Loucy (cell line): ENCODE measurements around the gene PRKCZ.

Experiments used
- H2AFZ ChIP-seq: fragments of 200-600 bp; sonication (generic); 2 replicates; pipeline ENCODE4 v1.6.0; 2016; ENCODE audit warnings: antibody characterized with exemption, mild to moderate bottlenecking, low read length, moderate library complexity
- H3F3A ChIP-seq: fragments of 200-600 bp; 2 replicates; pipeline ENCODE4 v1.6.0; 2016; ENCODE audit warnings: antibody characterized with exemption, low read depth, mild to moderate bottlenecking
- H3K27me3 ChIP-seq: fragments of 200-600 bp; sonication (generic); 2 replicates; pipeline ENCODE4 v1.6.1; 2014; ENCODE audit warnings: low read length, mild to moderate bottlenecking; ENCODE audit not compliant: insufficient read depth, poor library complexity, severe bottlenecking
- H3K36me3 ChIP-seq: fragments of 200-600 bp; sonication (generic); 2 replicates; pipeline ENCODE4 v1.6.1; 2016; ENCODE audit warnings: low read length; ENCODE audit not compliant: insufficient read depth
- H3K4me1 ChIP-seq: fragments of 200-600 bp; sonication (generic); 2 replicates; pipeline ENCODE4 v1.5.1; 2014; ENCODE audit warnings: low read length, mild to moderate bottlenecking; ENCODE audit not compliant: insufficient read depth, poor library complexity, severe bottlenecking
- H3K4me2 ChIP-seq: fragments of 200-600 bp; sonication (generic); 2 replicates; pipeline ENCODE4 v1.6.0; 2014; ENCODE audit warnings: antibody characterized with exemption, low read length, low read depth, mild to moderate bottlenecking; ENCODE audit not compliant: poor library complexity, severe bottlenecking
- H3K4me3 ChIP-seq: fragments of 200-600 bp; sonication (generic); 2 replicates; pipeline ENCODE4 v1.5.1; 2014; ENCODE audit warnings: low read length, mild to moderate bottlenecking, mixed read lengths; ENCODE audit not compliant: poor library complexity, severe bottlenecking
- H3K79me2 ChIP-seq: fragments of 200-600 bp; sonication (generic); 2 replicates; pipeline ENCODE4 v1.6.1; 2014; ENCODE audit warnings: low read length; ENCODE audit not compliant: insufficient read depth
- H3K9ac ChIP-seq: fragments of 200-600 bp; sonication (generic); 2 replicates; pipeline ENCODE4 v1.6.0; 2014; ENCODE audit warnings: mild to moderate bottlenecking, low read depth, low read length, moderate library complexity; ENCODE audit not compliant: poor library complexity, severe bottlenecking
- H3K9me2 ChIP-seq: fragments of 200-600 bp; sonication (generic); replicated peaks from 2 replicates; pipeline ENCODE4 v1.6.1; 2016; ENCODE audit warnings: low read depth, low read length, mixed read lengths
- H3K9me3 ChIP-seq: fragments of 200-600 bp; sonication (generic); 2 replicates; pipeline ENCODE4 v1.6.1; 2014; ENCODE audit warnings: mild to moderate bottlenecking, antibody characterized with exemption, low read length, low read depth; ENCODE audit not compliant: insufficient read depth
- H4K20me1 ChIP-seq: fragments of 200-600 bp; sonication (generic); 2 replicates; pipeline ENCODE4 v1.6.0; 2014; ENCODE audit warnings: antibody characterized with exemption, low read length, mild to moderate bottlenecking; ENCODE audit not compliant: insufficient read depth, poor library complexity, severe bottlenecking
- EZH2phosphoT487 ChIP-seq: fragments of 200-600 bp; IDR thresholded peaks from 2 replicates; pipeline ENCODE4 v1.6.1; 2018; ENCODE audit warnings: antibody characterized with exemption, mild to moderate bottlenecking, moderate library complexity, borderline replicate concordance
- TF ChIP-seq, protein P1 (sequence below): fragments of 200-600 bp; sonication (generic); conservative IDR thresholded peaks from 2 replicates; pipeline ENCODE4 v1.5.1; 2014; ENCODE audit warnings: mild to moderate bottlenecking, antibody characterized with exemption, low read length

The PRKCZ gene

GRCh38 chr1:2127187-2128145 is 77.3 kb downstream of the PRKCZ start:
- H3K4me1 ChIP-seq: no peaks in the 10 kb centered on the region
- peak overlapping the region; percentile 77; the same call in 1 of the 2 replicates for H2AFZ ChIP-seq
- no peaks in the 10 kb centered on the region for H3K36me3 ChIP-seq
- peak overlapping the region; percentile 39 for H3K4me3 ChIP-seq
- H3K4me2 ChIP-seq: peak overlapping the region; percentile 42
- H3K9me2 ChIP-seq: no peaks in the 10 kb centered on the region
- no peaks in the 10 kb centered on the region for H3K9me3 ChIP-seq
- H3K9ac ChIP-seq: no peak overlapping the region
- H4K20me1 ChIP-seq: no peaks in the 10 kb centered on the region
- no peaks in the 10 kb centered on the region for H3K27me3 ChIP-seq
- TF ChIP-seq, protein P1, sequence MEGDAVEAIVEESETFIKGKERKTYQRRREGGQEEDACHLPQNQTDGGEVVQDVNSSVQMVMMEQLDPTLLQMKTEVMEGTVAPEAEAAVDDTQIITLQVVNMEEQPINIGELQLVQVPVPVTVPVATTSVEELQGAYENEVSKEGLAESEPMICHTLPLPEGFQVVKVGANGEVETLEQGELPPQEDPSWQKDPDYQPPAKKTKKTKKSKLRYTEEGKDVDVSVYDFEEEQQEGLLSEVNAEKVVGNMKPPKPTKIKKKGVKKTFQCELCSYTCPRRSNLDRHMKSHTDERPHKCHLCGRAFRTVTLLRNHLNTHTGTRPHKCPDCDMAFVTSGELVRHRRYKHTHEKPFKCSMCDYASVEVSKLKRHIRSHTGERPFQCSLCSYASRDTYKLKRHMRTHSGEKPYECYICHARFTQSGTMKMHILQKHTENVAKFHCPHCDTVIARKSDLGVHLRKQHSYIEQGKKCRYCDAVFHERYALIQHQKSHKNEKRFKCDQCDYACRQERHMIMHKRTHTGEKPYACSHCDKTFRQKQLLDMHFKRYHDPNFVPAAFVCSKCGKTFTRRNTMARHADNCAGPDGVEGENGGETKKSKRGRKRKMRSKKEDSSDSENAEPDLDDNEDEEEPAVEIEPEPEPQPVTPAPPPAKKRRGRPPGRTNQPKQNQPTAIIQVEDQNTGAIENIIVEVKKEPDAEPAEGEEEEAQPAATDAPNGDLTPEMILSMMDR: no peak
- TF ChIP-seq EZH2phosphoT487: no peak
- no peaks in the 10 kb centered on the region for H3K79me2 ChIP-seq
- no peaks in the 10 kb centered on the region for H3F3A ChIP-seq

DNA sequence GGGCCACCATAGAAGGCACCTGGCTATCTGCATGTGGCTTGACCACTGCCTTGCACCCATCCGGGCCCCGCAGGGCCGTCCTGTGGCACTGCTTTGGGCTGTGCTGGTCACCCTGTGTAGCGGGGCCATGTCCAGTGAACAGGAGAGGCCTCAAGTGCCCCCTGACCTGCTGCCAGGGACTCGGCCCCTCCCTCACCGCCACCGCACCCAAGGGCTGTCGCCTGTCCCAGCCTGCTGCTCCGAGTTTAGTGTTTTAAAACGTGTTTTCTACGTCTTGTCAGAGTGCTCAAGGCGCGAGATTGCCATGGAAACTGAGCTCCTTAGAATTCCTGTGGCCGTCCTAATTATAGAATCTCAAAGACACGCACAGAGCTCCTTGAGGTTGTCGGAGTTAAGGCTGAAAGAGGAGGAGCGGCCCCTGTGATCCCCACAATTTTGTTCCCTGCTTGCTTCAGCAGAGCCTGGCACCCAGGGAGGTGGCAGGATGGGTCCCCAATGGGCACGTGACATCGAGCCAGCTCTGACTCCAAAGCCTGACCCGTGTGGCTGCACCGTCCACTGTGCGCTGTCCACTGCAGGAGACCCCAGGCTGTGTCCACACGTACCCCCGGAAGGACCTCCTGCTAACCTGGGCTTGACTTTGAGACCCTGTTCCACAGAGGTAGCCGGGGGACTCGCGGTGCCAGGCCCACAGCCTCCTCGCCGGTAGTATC is 78.1 kb downstream of the PRKCZ start:
- no peak overlapping the region for H2AFZ ChIP-seq
- no peak for TF ChIP-seq EZH2phosphoT487
- TF ChIP-seq, protein P1: no peak
- H3F3A ChIP-seq: no peaks in the 10 kb centered on the region
- H3K27me3 ChIP-seq: no peaks in the 10 kb centered on the region
- H4K20me1 ChIP-seq: no peaks in the 10 kb centered on the region
- H3K4me3 ChIP-seq: no peak overlapping the region
- no peaks in the 10 kb centered on the region for H3K79me2 ChIP-seq
- H3K9me2 ChIP-seq: no peaks in the 10 kb centered on the region
- H3K9ac ChIP-seq: no peak overlapping the region
- H3K4me1 ChIP-seq: peaks cover 7% of the 10 kb centered on the region
- H3K4me2 ChIP-seq: no peak overlapping the region
- no peaks in the 10 kb centered on the region for H3K36me3 ChIP-seq
- H3K9me3 ChIP-seq: no peaks in the 10 kb centered on the region

- Histone ChIP-seq H3K4me3 (no peak overlapping the region), H3F3A (no peaks in the 10 kb centered on the region), H2AFZ (no peak overlapping the region), H4K20me1 (no peaks in the 10 kb centered on the region), H3K9ac (no peak overlapping the region), H3K4me2 (no peak overlapping the region), H3K4me1 (peaks cover 7% of the 10 kb centered on the region), H3K27me3 (no peaks in the 10 kb centered on the region), H3K79me2 (no peaks in the 10 kb centered on the region), H3K36me3 (no peaks in the 10 kb centered on the region), H3K9me3 (no peaks in the 10 kb centered on the region), H3K9me2 (no peaks in the 10 kb centered on the region)
- TF ChIP-seq, protein P1: no peak
- no peak for TF ChIP-seq EZH2phosphoT487
Measured at GRCh38 chr1:2129256-2129943, 79.2 kb downstream of the PRKCZ start.
